Stimulated activated CD4-positive, alpha-beta T cell treated with anti-CD3 and anti-CD28 coated beads, Interleukin-4, amount 100 ng/mL, for 4 hours (primary cell): ENCODE measurements around the gene RBBP9.
A peak's percentile ranks its signal among the peaks of the same experiment; 100 is the strongest.
"Not testable (repeated sequence)": the region's sequence is repeated elsewhere in the genome, so short reads cannot be mapped to it uniquely, and the experiment has no call there.

Source experiments
- DNase-seq, 2 experiments: peaks; one replicate each; pipeline ENCODE4 v3.0.0-alpha.2; 2020

Gene RBBP9

GRCh38 chr20:18496740-18497592 lies at the start of gene RBBP9:
Gene RBBP9 (minus strand): TSS chr20:18497225. CDS start chr20:18497167, 58 bp downstream.
- DNase-seq: peak; percentile 68 to 75

- no peak for DNase-seq
Measured at GRCh38 chr20:18545566-18545965, 48.5 kb upstream of the RBBP9 start.

- no peak for DNase-seq
Measured at GRCh38 chr20:18543932-18544331, 46.9 kb upstream of the RBBP9 start.

GRCh38 chr20:18543216-18543615 lies 46.2 kb upstream of the RBBP9 start:
- no peak for DNase-seq

- no peak for DNase-seq
Measured at GRCh38 chr20:18541741-18542140, 44.7 kb upstream of the RBBP9 start.

- DNase-seq: no peak
Measured at GRCh38 chr20:18537651-18538050, 40.6 kb upstream of the RBBP9 start.

GRCh38 chr20:18533978-18534644 lies 37.1 kb upstream of the RBBP9 start:
- no peak for DNase-seq

GRCh38 chr20:18533491-18533890 lies 36.5 kb upstream of the RBBP9 start:
- no peak for DNase-seq

- DNase-seq: no peak
Measured at GRCh38 chr20:18532626-18533025, 35.6 kb upstream of the RBBP9 start.

GRCh38 chr20:18529041-18529440 lies 32.0 kb upstream of the RBBP9 start:
- no peak for DNase-seq

- no peak for DNase-seq
Measured at GRCh38 chr20:18527836-18528235, 30.8 kb upstream of the RBBP9 start.

GRCh38 chr20:18527339-18527738 lies 30.3 kb upstream of the RBBP9 start:
- DNase-seq: no peak

GRCh38 chr20:18526761-18527160 lies 29.7 kb upstream of the RBBP9 start:
- DNase-seq: not testable (repeated sequence)

- no peak for DNase-seq
Measured at GRCh38 chr20:18524646-18525045, 27.6 kb upstream of the RBBP9 start.

- DNase-seq: no peak
Measured at GRCh38 chr20:18523066-18523465, 26.0 kb upstream of the RBBP9 start.

- DNase-seq: not testable (repeated sequence)
Measured at GRCh38 chr20:18522066-18522465, 25.0 kb upstream of the RBBP9 start.

GRCh38 chr20:18515973-18516372 lies 18.9 kb upstream of the RBBP9 start:
- no peak for DNase-seq

GRCh38 chr20:18514127-18514526 lies 17.1 kb upstream of the RBBP9 start:
- no peak for DNase-seq

GRCh38 chr20:18513208-18513607 lies 16.2 kb upstream of the RBBP9 start:
- no peak for DNase-seq

GRCh38 chr20:18511571-18511970 lies 14.5 kb upstream of the RBBP9 start:
- no peak for DNase-seq

GRCh38 chr20:18507218-18508191 lies 10.5 kb upstream of the RBBP9 start, which contains the start of gene SEC23B:
Gene SEC23B (plus strand): TSS chr20:18507940. CDS start chr20:18510836, 2,896 bp downstream.
- DNase-seq: peak; percentile 95 to 98

GRCh38 chr20:18506744-18507143 lies 9.7 kb upstream of the RBBP9 start:
- no peak for DNase-seq
